Measurements from ENCODE around the gene PEX5L.

DNA sequence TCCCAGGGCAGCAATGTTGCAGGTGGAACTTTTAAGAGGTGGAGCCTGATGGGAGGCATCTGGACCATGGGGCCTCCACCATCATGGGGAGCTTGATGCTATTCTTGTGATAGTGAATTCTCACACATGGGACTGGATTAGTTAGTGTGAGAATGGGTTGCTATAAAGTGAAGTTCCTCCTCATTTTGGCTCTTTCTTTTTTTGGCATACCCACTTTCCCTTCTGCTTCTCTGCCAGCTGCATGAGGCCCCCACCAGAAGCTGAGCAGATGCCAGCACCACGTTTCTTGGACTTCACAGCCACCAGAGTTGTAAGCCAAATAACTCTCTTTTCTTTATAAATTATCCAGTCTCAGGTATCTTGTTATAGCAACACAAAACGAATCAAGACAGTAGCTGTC lies 101.0 kb downstream of the PEX5L start:
- TF ChIP-seq, protein P1, sequence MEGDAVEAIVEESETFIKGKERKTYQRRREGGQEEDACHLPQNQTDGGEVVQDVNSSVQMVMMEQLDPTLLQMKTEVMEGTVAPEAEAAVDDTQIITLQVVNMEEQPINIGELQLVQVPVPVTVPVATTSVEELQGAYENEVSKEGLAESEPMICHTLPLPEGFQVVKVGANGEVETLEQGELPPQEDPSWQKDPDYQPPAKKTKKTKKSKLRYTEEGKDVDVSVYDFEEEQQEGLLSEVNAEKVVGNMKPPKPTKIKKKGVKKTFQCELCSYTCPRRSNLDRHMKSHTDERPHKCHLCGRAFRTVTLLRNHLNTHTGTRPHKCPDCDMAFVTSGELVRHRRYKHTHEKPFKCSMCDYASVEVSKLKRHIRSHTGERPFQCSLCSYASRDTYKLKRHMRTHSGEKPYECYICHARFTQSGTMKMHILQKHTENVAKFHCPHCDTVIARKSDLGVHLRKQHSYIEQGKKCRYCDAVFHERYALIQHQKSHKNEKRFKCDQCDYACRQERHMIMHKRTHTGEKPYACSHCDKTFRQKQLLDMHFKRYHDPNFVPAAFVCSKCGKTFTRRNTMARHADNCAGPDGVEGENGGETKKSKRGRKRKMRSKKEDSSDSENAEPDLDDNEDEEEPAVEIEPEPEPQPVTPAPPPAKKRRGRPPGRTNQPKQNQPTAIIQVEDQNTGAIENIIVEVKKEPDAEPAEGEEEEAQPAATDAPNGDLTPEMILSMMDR (conservative IDR thresholded peaks at IDR 0.05), result no peak
- TF ChIP-seq EZH2 (IDR thresholded peaks at IDR 0.05; ENCODE audit: low read depth), result no peak

Measured in PC-9 (cell line).